IMR-90 (cell line): ENCODE data around the gene CLDN9.

Source experiments
- MXI1 ChIP-seq: IDR thresholded peaks from 2 replicates; pipeline ENCODE4 v1.6.1; 2012; ENCODE audit warnings: low read depth, mild to moderate bottlenecking, low read length, moderate library complexity, borderline replicate concordance
- POLR2A ChIP-seq: IDR thresholded peaks from 2 replicates; pipeline ENCODE4 v1.6.1; 2012; ENCODE audit warnings: mild to moderate bottlenecking, low read depth, low read length
- RAD21 ChIP-seq: IDR thresholded peaks from 2 replicates; pipeline ENCODE4 v1.6.1; 2012; ENCODE audit warnings: low read length, improper control_type of control experiment
- TF ChIP-seq, protein P1 (sequence below): conservative IDR thresholded peaks from 2 replicates; pipeline ENCODE4 v1.5.1; 2012; ENCODE audit warnings: mild to moderate bottlenecking, low read depth, low read length, improper control_type of control experiment

DNA sequence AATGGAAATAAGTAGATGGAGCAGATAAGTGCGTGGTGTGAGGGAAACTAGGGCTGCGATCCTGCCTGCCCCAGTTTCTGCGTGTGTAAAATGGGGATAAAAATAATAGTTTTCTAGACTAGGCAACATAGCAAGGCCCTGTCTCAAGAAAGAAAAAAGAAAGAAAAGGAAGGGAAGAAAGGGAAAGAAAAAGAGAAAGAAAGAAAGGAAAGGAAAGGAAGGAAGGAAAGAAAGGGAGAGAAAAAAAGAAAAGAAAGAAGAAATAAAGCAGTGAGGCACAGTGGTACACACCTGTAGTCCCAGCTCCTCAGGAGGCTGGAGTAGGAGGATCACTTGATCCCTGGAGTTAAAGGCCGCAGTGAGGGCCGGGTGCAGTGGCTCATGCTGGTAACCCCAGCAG is 30.3 kb upstream of the CLDN9 start:
- TF ChIP-seq POLR2A (no peak), MXI1 (no peak), RAD21 (no peak)
- TF ChIP-seq, protein P1, sequence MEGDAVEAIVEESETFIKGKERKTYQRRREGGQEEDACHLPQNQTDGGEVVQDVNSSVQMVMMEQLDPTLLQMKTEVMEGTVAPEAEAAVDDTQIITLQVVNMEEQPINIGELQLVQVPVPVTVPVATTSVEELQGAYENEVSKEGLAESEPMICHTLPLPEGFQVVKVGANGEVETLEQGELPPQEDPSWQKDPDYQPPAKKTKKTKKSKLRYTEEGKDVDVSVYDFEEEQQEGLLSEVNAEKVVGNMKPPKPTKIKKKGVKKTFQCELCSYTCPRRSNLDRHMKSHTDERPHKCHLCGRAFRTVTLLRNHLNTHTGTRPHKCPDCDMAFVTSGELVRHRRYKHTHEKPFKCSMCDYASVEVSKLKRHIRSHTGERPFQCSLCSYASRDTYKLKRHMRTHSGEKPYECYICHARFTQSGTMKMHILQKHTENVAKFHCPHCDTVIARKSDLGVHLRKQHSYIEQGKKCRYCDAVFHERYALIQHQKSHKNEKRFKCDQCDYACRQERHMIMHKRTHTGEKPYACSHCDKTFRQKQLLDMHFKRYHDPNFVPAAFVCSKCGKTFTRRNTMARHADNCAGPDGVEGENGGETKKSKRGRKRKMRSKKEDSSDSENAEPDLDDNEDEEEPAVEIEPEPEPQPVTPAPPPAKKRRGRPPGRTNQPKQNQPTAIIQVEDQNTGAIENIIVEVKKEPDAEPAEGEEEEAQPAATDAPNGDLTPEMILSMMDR = no peak
